KOPT-K1 (cell line): ENCODE data around the gene FMO3.

Source experiments
- H3K27ac ChIP-seq: fragments of 200-600 bp; sonication (generic); 2 replicates; pipeline ENCODE4 v1.5.1; 2016; ENCODE audit warnings: antibody characterized with exemption, mild to moderate bottlenecking, low read depth, low read length; ENCODE audit not compliant: poor library complexity, severe bottlenecking
- H3K36me3 ChIP-seq: fragments of 200-600 bp; sonication (generic); 2 replicates; pipeline ENCODE4 v1.5.1; 2017; ENCODE audit warnings: antibody characterized with exemption, mild to moderate bottlenecking, low read length, moderate library complexity; ENCODE audit not compliant: insufficient read depth
- H3K9me3 ChIP-seq: fragments of 200-600 bp; sonication (generic); 2 replicates; pipeline ENCODE4 v1.5.1; 2017; ENCODE audit warnings: antibody characterized with exemption, low read length, mild to moderate bottlenecking; ENCODE audit not compliant: insufficient read depth, poor library complexity, severe bottlenecking

The FMO3 gene

GRCh38 chr1:171160211-171160610 lies 69.5 kb downstream of the FMO3 start:
- H3K36me3 ChIP-seq = no peaks in the 10 kb centered on the region
- no peaks in the 10 kb centered on the region for H3K9me3 ChIP-seq
- no peak overlapping the region for H3K27ac ChIP-seq

DNA sequence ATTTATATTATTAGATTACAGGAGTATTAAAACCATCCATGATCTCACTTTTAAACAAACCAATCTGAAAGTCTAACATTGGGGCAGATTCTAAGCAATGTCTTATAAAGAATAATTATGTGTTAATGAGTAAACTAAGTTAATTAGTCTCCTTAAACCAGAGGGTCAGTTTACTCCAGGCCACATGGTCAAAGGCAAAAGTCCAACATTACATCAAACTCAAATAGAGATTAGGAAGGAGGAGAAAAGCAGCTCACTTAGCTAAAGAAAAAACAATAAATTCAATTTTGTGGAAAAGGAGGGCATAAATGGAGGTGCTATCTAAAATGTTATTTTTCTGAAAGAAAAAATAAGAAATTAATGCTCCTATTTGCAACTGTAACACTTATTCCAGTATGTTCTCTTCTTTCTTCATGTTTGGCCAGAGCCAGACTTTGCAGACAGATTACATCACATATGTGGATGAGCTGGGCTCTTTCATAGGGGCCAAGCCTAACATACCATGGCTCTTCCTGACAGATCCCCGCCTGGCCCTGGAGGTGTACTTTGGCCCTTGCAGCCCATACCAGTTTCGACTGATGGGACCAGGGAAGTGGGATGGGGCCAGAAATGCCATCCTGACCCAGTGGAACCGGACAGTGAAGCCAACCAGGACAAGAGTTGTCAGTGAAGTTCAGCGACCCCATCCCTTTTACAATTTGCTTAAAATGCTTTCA lies 70.1 kb downstream of the FMO3 start:
- Histone ChIP-seq H3K9me3 (no peaks in the 10 kb centered on the region), H3K36me3 (no peaks in the 10 kb centered on the region), H3K27ac (no peak overlapping the region)

DNA sequence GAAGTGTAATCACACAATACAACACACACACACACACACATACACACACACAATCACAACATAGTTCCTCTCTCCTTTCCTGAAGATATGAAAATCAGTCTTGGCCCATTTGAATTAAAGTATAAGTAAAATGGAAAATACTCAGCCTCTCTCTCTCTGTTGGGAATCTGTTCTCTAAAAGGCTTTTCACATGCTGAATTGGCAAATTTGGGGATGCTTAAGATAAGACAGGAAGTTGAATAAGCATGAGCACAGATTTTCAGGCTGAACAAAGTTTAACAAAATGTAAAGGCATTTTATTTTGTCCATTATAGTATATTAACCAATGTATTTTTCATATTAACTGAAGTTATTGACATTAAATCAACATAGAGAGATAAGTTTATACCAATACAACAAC lies 70.7 kb downstream of the FMO3 start:
- Histone ChIP-seq H3K9me3 (no peaks in the 10 kb centered on the region), H3K27ac (no peak overlapping the region), H3K36me3 (no peaks in the 10 kb centered on the region)

- Histone ChIP-seq H3K36me3 (no peaks in the 10 kb centered on the region), H3K27ac (no peak overlapping the region), H3K9me3 (peaks cover 8% of the 10 kb centered on the region)
Measured at GRCh38 chr1:171166361-171166760, 75.7 kb downstream of the FMO3 start.
